ENCODE measurements around the gene GABRG3.

GABRG3 gene

DNA sequence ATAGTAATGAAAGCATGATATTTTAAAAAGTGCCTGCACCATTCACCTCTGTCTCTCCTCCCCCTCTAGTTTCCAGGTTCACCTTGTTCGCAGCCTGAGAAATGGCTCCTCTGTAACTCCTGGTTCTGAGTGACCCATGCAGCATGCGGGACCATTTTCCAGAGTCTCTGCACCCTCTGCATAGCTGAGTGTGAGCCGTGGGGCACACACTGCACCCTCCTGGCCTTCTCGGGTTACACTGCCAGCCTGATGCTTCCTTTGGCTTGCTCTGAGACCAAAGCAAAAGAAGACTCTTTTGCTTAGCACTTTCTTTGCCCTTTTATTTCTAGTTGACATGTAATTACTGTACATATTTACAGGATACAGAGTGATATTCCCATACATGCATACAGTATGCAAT is 287.3 kb downstream of the GABRG3 start:
- Histone ChIP-seq H4K20me1 (ENCODE audit: low read depth, low read length) (no peaks in the 10 kb centered on the region), H2AFZ (ENCODE audit: low read depth, low read length, severe bottlenecking) (no peak overlapping the region), H3K9me3 (ENCODE audit: insufficient read depth, low read length) (no peaks in the 10 kb centered on the region), H3K4me3 (ENCODE audit: insufficient read depth, low read length, poor library complexity, severe bottlenecking) (no peak overlapping the region), H3K27me3 (ENCODE audit: low read length) (no peaks in the 10 kb centered on the region), H3K9ac (ENCODE audit: low read length) (no peak overlapping the region), H3K4me2 (ENCODE audit: low read depth, low read length, poor library complexity, severe bottlenecking) (no peak overlapping the region), H3K9me2 (replicated peaks; ENCODE audit: insufficient read depth, low read length) (no peaks in the 10 kb centered on the region), H3K27ac (ENCODE audit: low read depth, low read length) (no peak overlapping the region), H3K36me3 (ENCODE audit: low read length) (no peaks in the 10 kb centered on the region), H3K79me2 (ENCODE audit: insufficient read depth, low read length) (no peaks in the 10 kb centered on the region), H3F3A (ENCODE audit: insufficient read depth) (no peaks in the 10 kb centered on the region)
- TF ChIP-seq EZH2phosphoT487 (conservative IDR thresholded peaks at IDR 0.05; ENCODE audit: low read length), result no peak
- TF ChIP-seq, protein P1, sequence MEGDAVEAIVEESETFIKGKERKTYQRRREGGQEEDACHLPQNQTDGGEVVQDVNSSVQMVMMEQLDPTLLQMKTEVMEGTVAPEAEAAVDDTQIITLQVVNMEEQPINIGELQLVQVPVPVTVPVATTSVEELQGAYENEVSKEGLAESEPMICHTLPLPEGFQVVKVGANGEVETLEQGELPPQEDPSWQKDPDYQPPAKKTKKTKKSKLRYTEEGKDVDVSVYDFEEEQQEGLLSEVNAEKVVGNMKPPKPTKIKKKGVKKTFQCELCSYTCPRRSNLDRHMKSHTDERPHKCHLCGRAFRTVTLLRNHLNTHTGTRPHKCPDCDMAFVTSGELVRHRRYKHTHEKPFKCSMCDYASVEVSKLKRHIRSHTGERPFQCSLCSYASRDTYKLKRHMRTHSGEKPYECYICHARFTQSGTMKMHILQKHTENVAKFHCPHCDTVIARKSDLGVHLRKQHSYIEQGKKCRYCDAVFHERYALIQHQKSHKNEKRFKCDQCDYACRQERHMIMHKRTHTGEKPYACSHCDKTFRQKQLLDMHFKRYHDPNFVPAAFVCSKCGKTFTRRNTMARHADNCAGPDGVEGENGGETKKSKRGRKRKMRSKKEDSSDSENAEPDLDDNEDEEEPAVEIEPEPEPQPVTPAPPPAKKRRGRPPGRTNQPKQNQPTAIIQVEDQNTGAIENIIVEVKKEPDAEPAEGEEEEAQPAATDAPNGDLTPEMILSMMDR (IDR thresholded peaks at IDR 0.05; ENCODE audit: insufficient read depth, low read length, poor library complexity, severe bottlenecking), result no peak

DNA sequence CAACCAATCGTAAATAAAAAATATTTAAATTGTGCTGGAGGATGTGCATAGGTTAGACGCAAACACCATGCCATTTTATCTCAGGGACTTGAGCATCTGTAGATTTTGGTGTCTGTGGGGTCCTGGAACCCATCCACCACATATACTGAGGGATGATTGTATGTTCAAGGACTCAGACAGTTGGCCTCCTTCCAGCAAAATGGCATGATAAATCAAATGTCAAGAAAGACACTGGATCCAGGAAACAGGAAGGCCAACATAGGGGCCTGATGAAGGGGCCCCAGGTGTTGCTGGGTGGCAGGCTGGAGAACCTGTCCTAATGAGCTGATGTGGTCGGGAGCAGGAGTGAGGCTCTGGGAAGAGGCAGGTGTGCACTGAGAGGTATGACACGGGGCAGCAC is 289.5 kb downstream of the GABRG3 start:
- no peak overlapping the region for H3K4me3 ChIP-seq (ENCODE audit: insufficient read depth, low read length, poor library complexity, severe bottlenecking)
- H3K9me2 ChIP-seq (replicated peaks; ENCODE audit: insufficient read depth, low read length), result no peaks in the 10 kb centered on the region
- no peaks in the 10 kb centered on the region for H4K20me1 ChIP-seq (ENCODE audit: low read depth, low read length)
- no peak overlapping the region for H3K4me2 ChIP-seq (ENCODE audit: low read depth, low read length, poor library complexity, severe bottlenecking)
- H3K9ac ChIP-seq (ENCODE audit: low read length), result no peak overlapping the region
- no peaks in the 10 kb centered on the region for H3F3A ChIP-seq (ENCODE audit: insufficient read depth)
- H3K27ac ChIP-seq (ENCODE audit: low read depth, low read length), result no peak overlapping the region
- no peaks in the 10 kb centered on the region for H3K79me2 ChIP-seq (ENCODE audit: insufficient read depth, low read length)
- no peaks in the 10 kb centered on the region for H3K9me3 ChIP-seq (ENCODE audit: insufficient read depth, low read length)
- H2AFZ ChIP-seq (ENCODE audit: low read depth, low read length, severe bottlenecking), result no peak overlapping the region
- TF ChIP-seq, protein P1 (IDR thresholded peaks at IDR 0.05; ENCODE audit: insufficient read depth, low read length, poor library complexity, severe bottlenecking), result no peak
- no peak for TF ChIP-seq EZH2phosphoT487 (conservative IDR thresholded peaks at IDR 0.05; ENCODE audit: low read length)
- no peaks in the 10 kb centered on the region for H3K36me3 ChIP-seq (ENCODE audit: low read length)
- H3K27me3 ChIP-seq (ENCODE audit: low read length), result no peaks in the 10 kb centered on the region

DNA sequence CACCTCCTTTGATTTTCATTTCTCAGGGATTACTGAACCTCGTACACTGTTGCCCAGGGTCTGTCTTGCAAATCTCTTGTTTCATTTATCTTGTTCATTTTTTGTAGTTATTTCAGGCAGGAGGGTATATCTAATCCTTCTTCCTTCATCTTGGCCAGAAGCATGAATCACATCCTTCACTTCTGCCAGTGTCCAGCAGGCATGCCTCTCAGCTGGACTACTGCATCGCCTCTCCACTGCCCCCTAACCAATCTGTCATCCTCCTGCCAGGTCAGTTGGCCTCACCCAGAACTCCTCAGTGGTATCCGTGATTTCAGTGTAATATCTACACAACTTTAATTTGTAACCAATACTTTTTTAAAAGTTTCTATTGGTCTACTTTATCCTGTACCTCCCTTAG is 297.9 kb downstream of the GABRG3 start:
- H3F3A ChIP-seq (ENCODE audit: insufficient read depth), result no peaks in the 10 kb centered on the region
- H3K9me3 ChIP-seq (ENCODE audit: insufficient read depth, low read length), result no peaks in the 10 kb centered on the region
- H3K36me3 ChIP-seq (ENCODE audit: low read length), result no peaks in the 10 kb centered on the region
- no peak overlapping the region for H2AFZ ChIP-seq (ENCODE audit: low read depth, low read length, severe bottlenecking)
- H3K27ac ChIP-seq (ENCODE audit: low read depth, low read length), result no peak overlapping the region
- H3K79me2 ChIP-seq (ENCODE audit: insufficient read depth, low read length), result no peaks in the 10 kb centered on the region
- H3K9me2 ChIP-seq (replicated peaks; ENCODE audit: insufficient read depth, low read length), result no peaks in the 10 kb centered on the region
- H3K27me3 ChIP-seq (ENCODE audit: low read length), result no peaks in the 10 kb centered on the region; the same call in 1 of the 2 replicates
- TF ChIP-seq EZH2phosphoT487 (conservative IDR thresholded peaks at IDR 0.05; ENCODE audit: low read length), result no peak
- TF ChIP-seq, protein P1 (IDR thresholded peaks at IDR 0.05; ENCODE audit: insufficient read depth, low read length, poor library complexity, severe bottlenecking), result no peak
- no peaks in the 10 kb centered on the region for H4K20me1 ChIP-seq (ENCODE audit: low read depth, low read length)
- no peak overlapping the region for H3K9ac ChIP-seq (ENCODE audit: low read length)
- H3K4me2 ChIP-seq (ENCODE audit: low read depth, low read length, poor library complexity, severe bottlenecking), result no peak overlapping the region
- H3K4me3 ChIP-seq (ENCODE audit: insufficient read depth, low read length, poor library complexity, severe bottlenecking), result no peak overlapping the region
